Neuron (in vitro differentiated cells): ENCODE results near the gene ILKAP.

Source experiments
- H2AFZ ChIP-seq: one replicate; pipeline ENCODE4 v1.6.1; 2013; ENCODE audit warnings: low read depth, mild to moderate bottlenecking, inconsistent platforms, low read length, moderate library complexity
- H3K27me3 ChIP-seq: one replicate; pipeline ENCODE4 v1.6.1; 2013; ENCODE audit warnings: low read length; ENCODE audit not compliant: insufficient read depth
- H3K36me3 ChIP-seq: one replicate; pipeline ENCODE4 v1.6.1; 2013; ENCODE audit warnings: low read length; ENCODE audit not compliant: insufficient read depth
- H3K4me1 ChIP-seq: one replicate; pipeline ENCODE4 v1.6.1; 2013; ENCODE audit warnings: low read length; ENCODE audit not compliant: insufficient read depth
- H3K4me3 ChIP-seq: 2 replicates; pipeline ENCODE4 v1.5.1; 2013; ENCODE audit warnings: mild to moderate bottlenecking, low read length, moderate library complexity
- H3K9me3 ChIP-seq: one replicate; pipeline ENCODE4 v1.6.1; 2013; ENCODE audit warnings: low read length

ILKAP gene

GRCh38 chr2:238125127-238125885 is 78.2 kb downstream of the ILKAP start:
- Histone ChIP-seq H3K27me3 (peaks cover 4% of the 10 kb centered on the region), H3K9me3 (no peaks in the 10 kb centered on the region), H3K36me3 (no peaks in the 10 kb centered on the region), H3K4me3 (no peak overlapping the region), H3K4me1 (peaks cover 6% of the 10 kb centered on the region), H2AFZ (no peak overlapping the region)

GRCh38 chr2:238124488-238125126 is 78.9 kb downstream of the ILKAP start:
- Histone ChIP-seq H2AFZ (no peak overlapping the region), H3K4me1 (peaks cover 6% of the 10 kb centered on the region), H3K27me3 (peaks cover 9% of the 10 kb centered on the region), H3K36me3 (no peaks in the 10 kb centered on the region), H3K9me3 (no peaks in the 10 kb centered on the region), H3K4me3 (no peak overlapping the region)

- Histone ChIP-seq H3K9me3 (no peaks in the 10 kb centered on the region), H3K27me3 (peaks cover 9% of the 10 kb centered on the region), H3K36me3 (no peaks in the 10 kb centered on the region), H2AFZ (no peak overlapping the region), H3K4me1 (peaks cover 6% of the 10 kb centered on the region), H3K4me3 (no peak overlapping the region)
Measured at GRCh38 chr2:238123991-238124470, 79.5 kb downstream of the ILKAP start.

GRCh38 chr2:238123218-238123971 is 80.1 kb downstream of the ILKAP start:
- Histone ChIP-seq H2AFZ (no peak overlapping the region), H3K27me3 (peaks cover 9% of the 10 kb centered on the region), H3K4me1 (peaks cover 6% of the 10 kb centered on the region), H3K36me3 (no peaks in the 10 kb centered on the region), H3K9me3 (no peaks in the 10 kb centered on the region), H3K4me3 (no peak overlapping the region)

GRCh38 chr2:238122287-238123217 is 80.9 kb downstream of the ILKAP start:
- Histone ChIP-seq H2AFZ (no peak overlapping the region), H3K4me3 (no peak overlapping the region), H3K9me3 (no peaks in the 10 kb centered on the region), H3K4me1 (peaks cover 6% of the 10 kb centered on the region), H3K27me3 (peaks cover 12% of the 10 kb centered on the region), H3K36me3 (no peaks in the 10 kb centered on the region)

- Histone ChIP-seq H3K4me3 (no peak overlapping the region), H3K9me3 (no peaks in the 10 kb centered on the region), H2AFZ (no peak overlapping the region), H3K36me3 (no peaks in the 10 kb centered on the region), H3K4me1 (peaks cover 6% of the 10 kb centered on the region), H3K27me3 (peaks cover 12% of the 10 kb centered on the region)
Measured at GRCh38 chr2:238121511-238122286, 81.8 kb downstream of the ILKAP start.

GRCh38 chr2:238120463-238121298 is 82.8 kb downstream of the ILKAP start:
- Histone ChIP-seq H3K4me3 (no peak overlapping the region), H3K27me3 (peaks cover 12% of the 10 kb centered on the region), H3K9me3 (no peaks in the 10 kb centered on the region), H2AFZ (no peak overlapping the region), H3K36me3 (no peaks in the 10 kb centered on the region), H3K4me1 (peaks cover 6% of the 10 kb centered on the region)
